KG1 (cell line): ENCODE measurements around the gene B3GNT9.

ENCODE experiments used
- DNase-seq: peaks from one replicate; lab custom pipeline; 2025; lab: John Stamatoyannopoulos, UW

B3GNT9 gene

DNA sequence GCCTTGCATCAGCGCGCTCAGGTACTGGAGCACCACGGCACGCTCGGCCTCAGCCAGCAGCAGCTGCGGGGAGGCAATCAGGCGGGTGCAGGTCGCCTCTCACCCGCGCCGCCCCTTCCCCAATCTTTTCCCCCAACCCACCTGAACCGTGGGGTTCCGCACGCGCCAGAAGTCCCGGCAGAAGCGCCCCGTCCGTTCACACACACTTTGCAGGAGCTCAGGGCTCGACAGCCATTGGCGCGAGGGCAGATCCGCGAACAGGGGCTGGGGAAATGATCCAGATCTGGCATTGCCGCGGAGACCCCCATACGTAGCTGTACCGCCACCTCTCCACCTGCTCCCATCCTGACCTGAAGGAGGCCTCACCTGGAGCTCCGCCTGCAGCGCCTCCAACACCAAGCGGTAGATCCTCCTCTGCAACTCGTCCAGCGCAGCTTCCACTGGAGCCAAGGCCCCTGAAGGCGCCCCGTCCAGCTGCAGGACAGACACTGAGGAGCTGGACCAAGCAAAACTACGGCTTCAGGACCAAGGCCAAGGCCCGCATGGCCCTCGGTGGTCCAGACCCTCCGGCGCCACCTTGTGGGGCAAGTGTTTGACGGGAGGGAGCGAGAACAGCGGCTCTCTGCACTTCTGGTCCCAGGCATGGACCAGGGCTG lies 34.3 kb upstream of the B3GNT9 start:
- DNase-seq: peak; percentile 23

- no peak for DNase-seq
Measured at GRCh38 chr16:67184453-67184994, 33.7 kb upstream of the B3GNT9 start.

DNA sequence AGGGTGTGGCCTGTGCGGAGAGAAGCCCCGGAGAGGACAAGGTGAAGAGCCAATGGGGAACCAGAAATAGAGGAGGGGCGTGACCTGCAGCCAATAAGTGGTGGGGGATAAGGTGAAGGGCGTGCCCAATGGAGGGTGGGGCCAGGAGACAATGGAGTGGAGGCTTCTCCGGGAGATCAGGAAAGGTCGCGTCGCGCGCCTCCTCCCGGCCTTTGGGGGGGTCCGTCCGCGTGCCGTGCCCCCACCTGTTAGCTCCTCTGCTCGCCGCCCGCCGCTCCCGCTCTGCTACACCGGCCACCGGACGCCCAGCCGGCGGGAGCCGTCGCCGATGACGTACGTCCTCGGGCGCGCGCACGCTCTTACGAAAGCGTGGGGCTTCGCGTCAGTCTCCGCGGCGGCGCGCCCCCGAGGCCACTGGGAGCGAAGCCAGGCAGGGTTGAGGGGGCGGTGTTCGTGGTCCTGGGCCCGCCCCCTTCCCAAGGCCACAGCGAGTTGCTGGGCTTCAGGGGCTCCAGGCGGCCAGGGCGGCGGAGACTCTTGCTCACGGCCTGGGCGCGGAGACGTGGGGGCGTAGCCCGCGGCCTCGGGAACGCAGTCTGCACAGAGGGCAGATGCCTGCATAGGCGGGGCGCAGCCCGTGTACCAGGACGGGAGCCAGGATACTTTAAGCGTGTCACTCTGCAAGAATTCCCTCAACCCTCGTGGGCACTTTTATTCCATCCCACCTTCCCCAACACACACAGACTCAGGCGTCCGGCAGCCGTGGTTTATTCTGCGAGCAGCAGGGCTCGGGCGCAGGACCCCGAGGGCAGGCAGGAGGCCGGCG lies 33.0 kb upstream of the B3GNT9 start, which contains the start of gene MATCAP1:
TSS of gene MATCAP1 (minus strand) at position 337 of the 826 bp plus-strand sequence. CDS start 3,353 bp downstream, outside the sequence.
- peak; percentile 82 for DNase-seq

DNA sequence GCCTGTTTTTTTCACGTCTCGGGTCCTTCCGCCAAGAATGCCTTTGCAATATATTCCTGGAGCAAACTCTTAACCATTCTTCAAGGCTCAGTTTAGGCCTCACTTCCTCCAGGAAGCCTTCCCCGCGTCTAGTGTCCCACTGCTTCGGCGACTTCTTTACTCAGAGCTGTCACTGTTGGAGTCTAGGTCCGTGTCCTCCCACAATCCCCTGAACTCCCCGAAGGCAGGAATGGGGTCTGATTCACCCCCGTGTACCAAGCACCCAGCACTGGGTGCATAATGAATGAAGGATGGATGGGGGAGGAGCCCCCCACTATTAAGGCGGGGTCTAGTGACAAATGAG lies 32.5 kb upstream of the B3GNT9 start:
- DNase-seq: no peak

DNA sequence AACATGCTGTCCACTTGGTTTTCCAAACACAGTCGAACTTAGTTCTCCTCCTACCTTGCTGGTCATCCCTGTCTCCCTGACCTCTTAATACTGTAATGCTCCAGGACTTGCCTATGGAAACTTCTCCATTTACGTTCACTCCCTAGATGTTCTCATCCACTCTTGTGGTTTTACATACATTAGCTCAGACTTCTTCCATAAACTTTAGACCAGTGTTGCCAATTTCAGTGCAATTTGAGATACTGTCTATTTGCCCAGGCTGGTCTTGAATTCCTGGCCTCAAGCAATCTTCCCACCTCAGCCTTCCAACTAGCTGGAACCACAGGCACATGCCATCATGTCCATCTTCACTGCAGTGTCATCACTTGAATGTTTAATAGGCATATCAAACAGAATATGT lies 31.5 kb upstream of the B3GNT9 start:
- DNase-seq: no peak

GRCh38 chr16:67181346-67181745 lies 30.5 kb upstream of the B3GNT9 start:
- no peak for DNase-seq

- no peak for DNase-seq
Measured at GRCh38 chr16:67180166-67180565, 29.4 kb upstream of the B3GNT9 start.

DNA sequence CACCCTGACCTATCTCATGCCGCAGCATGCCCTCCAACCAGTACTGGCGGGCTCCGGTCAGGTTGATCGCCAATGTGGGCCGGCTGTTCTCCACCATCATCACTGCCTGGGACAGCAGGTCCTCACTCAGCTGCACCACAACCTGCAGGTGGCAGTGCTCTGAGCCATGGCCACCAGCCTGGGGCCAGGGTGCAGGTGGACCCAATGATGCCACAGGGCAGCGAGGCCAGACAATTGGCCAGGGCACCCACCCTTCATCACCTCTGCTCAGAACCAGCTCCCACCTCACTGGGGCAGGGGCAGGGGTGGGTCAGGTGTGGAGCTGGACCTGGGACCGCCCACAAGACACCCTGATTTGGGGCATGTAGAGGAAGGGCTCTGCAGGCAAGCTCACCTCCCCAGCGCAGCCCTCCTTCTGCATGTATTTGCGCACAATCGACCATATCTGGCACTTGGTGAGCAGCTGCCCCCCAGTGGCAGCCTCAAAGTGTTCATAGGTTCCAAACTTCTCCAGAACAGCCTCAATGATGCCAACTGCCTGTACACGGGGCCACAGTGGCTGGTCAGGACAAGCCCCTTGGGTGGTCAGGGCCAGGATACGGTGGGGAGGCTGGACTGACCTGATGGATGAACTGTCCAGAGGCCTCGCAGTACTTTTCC lies 28.8 kb upstream of the B3GNT9 start:
- DNase-seq: no peak

GRCh38 chr16:67177743-67178699 lies 27.2 kb upstream of the B3GNT9 start:
- no peak for DNase-seq

DNA sequence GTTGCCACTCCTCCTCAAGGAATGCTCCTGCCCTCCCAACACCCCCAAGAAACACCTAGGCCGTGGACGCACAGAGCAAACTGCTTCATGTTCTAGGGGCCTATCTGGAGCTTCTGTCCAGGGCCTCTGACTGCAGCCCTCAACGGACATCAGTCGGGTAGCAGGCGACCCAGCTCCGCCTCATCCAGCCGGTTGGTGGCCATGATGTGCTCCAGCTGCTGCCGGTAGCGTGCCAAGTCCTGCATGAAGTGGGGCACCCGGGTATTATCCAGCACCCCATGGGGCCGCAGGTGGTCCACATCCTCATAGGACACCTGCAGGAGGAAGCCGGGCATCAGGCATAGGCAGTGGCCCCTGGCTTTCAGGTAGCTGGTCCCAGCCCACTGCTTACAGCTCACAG lies 25.9 kb upstream of the B3GNT9 start:
- DNase-seq: no peak

- DNase-seq: no peak
Measured at GRCh38 chr16:67174706-67175231, 24.0 kb upstream of the B3GNT9 start.

DNA sequence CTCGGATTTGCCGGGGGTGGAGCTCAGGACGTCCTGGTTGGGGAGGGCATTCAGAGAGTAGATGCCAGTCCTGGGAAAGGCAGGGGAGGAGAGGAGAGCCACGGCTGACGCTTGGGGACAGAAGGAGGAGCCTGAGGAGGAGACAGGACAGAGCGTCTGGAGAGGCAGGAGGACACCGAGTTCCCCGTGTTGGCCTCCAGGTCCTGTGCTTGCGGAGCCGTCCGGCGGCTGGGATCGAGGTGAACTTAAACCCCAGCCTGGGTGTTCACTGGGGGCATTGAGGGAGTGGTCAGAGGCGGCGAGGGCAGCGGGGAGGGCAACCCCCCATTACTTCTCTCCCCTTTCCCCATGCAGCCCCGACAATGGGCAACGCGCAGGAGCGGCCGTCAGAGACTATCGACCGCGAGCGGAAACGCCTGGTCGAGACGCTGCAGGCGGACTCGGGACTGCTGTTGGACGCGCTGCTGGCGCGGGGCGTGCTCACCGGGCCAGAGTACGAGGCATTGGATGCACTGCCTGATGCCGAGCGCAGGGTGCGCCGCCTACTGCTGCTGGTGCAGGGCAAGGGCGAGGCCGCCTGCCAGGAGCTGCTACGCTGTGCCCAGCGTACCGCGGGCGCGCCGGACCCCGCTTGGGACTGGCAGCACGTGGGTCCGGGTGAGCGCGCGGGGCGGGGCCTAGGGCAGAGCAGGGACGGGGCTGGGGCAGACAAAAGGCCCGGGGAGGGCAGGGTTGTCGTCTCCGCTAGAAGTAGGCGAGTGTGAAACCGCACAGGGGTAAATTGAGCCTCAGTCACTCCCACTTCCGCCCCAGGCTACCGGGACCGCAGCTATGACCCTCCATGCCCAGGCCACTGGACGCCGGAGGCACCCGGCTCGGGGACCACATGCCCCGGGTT lies 23.3 kb upstream of the B3GNT9 start:
- no peak for DNase-seq

DNA sequence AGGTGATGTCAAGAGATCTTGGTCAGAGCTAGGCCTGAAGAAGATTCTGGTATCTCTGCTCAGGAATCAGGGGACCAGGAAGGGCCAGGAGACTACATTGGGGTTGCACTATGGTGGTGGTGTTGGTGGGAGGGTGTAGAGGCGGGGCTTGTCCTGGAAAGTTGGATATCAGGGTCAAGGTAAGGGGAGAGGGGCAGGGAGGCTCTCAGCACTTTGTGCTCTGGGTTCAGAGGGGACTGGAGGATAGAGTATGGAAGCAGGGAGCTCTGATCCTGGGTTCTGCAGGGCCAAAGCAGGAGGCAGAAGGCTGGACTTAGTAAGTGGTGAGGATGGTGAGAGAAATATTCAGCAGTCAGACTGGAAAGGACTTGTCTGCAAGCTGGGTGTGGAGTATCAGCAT lies 22.5 kb upstream of the B3GNT9 start:
- no peak for DNase-seq

GRCh38 chr16:67170949-67171649 lies 20.3 kb upstream of the B3GNT9 start:
- DNase-seq: no peak

DNA sequence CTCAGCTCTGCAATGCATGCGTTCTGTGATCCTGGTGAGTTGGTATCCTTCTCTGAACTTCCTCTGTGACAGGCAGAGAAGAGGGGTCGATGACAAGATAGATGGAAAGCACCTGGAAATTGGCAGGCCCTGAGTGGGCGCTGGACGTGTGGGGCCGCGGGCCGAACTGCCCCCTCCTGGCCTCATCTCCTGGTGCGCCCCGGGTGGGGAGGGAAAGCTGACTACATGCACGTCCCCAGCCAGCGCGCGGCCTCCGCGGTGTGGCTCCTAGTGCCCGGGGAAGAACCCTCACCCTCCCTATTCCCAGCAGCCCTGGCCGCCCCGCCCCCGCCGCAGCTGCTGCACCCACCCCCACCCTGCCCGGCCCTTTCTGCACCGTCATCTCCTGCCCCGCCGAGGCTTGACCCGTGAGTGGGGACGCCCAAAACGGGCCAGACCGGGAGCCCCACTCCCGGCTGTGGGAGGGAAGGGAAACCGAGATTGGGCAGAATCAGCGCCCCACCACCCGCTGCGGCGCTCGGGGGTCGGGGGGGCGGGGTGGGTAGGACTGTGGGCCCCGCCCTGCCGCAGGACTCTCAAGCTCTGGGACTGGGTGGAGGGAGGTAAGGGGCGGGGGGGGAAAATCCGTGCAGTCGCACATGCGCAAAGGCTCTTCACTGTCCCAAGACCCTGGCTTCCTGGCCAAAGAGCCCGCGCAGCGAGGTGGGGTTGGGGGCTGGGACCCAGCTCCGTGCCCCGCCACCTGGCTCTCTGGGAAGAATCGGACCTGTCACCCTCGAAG lies 19.6 kb upstream of the B3GNT9 start, which contains the start of gene NOL3:
TSS of gene NOL3 (plus strand) at position 371 of the 781 bp plus-strand sequence.
- no peak for DNase-seq

DNA sequence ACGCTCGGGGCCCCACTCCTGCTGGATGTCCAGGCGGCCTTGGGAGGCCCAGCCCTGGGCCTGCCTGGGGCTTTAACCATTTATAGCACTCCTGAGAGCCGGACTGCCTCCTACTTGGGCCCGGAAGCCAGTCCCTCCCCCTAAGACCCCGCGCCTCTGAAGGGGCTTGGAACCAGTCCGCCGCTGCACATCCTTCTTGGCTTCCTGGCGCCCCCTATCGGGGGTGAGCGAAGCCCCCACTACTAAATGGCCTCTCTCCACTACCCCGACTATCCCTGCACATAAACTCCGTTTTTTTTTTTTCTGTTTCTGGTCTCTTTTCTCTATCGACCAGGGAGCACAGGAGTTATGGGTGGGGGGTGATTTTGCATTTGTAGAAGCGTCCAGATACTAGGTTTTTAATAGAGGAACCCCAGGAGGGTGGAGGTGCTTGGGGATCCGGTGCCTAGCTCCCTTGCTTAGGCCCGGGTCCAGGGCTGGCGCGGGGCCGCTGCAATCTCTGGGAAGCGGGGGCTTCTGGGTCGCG lies 18.9 kb upstream of the B3GNT9 start:
- DNase-seq: no peak

- no peak for DNase-seq
Measured at GRCh38 chr16:67169011-67169451, 18.2 kb upstream of the B3GNT9 start.

DNA sequence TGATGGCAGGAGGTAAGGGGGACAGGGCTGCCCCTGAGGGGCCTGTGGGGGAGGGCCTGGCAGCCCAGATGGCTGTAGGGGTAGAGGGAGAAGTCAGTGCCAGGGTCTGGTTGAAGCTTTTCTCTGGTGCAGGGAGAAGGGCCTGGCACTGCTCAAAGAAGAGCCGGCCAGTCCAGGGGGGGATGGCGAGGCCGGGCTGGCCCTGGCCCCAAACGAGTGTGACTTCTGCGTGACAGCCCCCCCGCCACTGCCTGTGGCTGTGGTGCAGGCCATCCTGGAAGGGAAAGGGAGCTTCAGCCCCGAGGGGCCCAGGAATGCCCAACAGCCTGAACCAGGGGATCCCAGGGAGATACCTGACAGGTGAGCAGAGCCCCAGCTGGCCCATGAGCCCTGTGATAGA lies 16.8 kb upstream of the B3GNT9 start:
- no peak for DNase-seq
